DMS53 (cell line): Measurements from ENCODE around the gene CD82.

Experiments
- DNase-seq: peaks from one replicate; lab custom pipeline; 2025; lab: John Stamatoyannopoulos, UW

The CD82 gene

GRCh38 chr11:44617671-44618461 lies 52.4 kb downstream of the CD82 start:
- DNase-seq, result no peak

GRCh38 chr11:44618561-44619425 lies 53.3 kb downstream of the CD82 start:
- no peak for DNase-seq

- no peak for DNase-seq
These were observed 54.9 kb downstream of the CD82 start for GRCh38 chr11:44620328-44620725.

GRCh38 chr11:44621140-44621681 lies 55.7 kb downstream of the CD82 start:
- DNase-seq, result peak; percentile 73

GRCh38 chr11:44621784-44622183 lies 56.3 kb downstream of the CD82 start:
- no peak for DNase-seq

GRCh38 chr11:44622190-44622650 lies 56.8 kb downstream of the CD82 start:
- no peak for DNase-seq

- DNase-seq, result no peak
These were observed 57.3 kb downstream of the CD82 start for GRCh38 chr11:44622721-44623258.

- no peak for DNase-seq
These were observed 57.9 kb downstream of the CD82 start for GRCh38 chr11:44623341-44623730.

- DNase-seq, result peak; percentile 18
These were observed 58.4 kb downstream of the CD82 start for GRCh38 chr11:44623731-44624491.

GRCh38 chr11:44624761-44625221 lies 59.3 kb downstream of the CD82 start:
- no peak for DNase-seq

GRCh38 chr11:44625759-44626523 lies 60.5 kb downstream of the CD82 start:
- no peak for DNase-seq

GRCh38 chr11:44626645-44627044 lies 61.2 kb downstream of the CD82 start:
- DNase-seq, result no peak

- DNase-seq, result peak; percentile 35
These were observed 61.8 kb downstream of the CD82 start for GRCh38 chr11:44627165-44627789.

GRCh38 chr11:44627911-44628729 lies 62.7 kb downstream of the CD82 start:
- peak; percentile 31 for DNase-seq

- DNase-seq, result no peak
These were observed 63.6 kb downstream of the CD82 start for GRCh38 chr11:44628730-44629700.

- no peak for DNase-seq
These were observed 64.4 kb downstream of the CD82 start for GRCh38 chr11:44629732-44630345.

GRCh38 chr11:44630511-44631210 lies 65.2 kb downstream of the CD82 start:
- DNase-seq, result no peak
